Suprapubic skin (tissue), 4 donors: Measurements from ENCODE around the gene RPP25L. TPM values are rescaled to one million over a fixed set of nuclear protein-coding genes. Genes with fewer than 3 reads are reported as not detected.

ENCODE experiments used
- DNase-seq, 2 donors: peaks; one replicate each; pipeline ENCODE4 v3.0.0-alpha.2; 2019; ENCODE audit warnings: low spot score in 2 of 2
- H3K27ac ChIP-seq: fragments of 200-600 bp; sonication (generic); one replicate; pipeline ENCODE4 v1.5.1; 2019
- H3K27me3 ChIP-seq: fragments of 200-600 bp; sonication (generic); one replicate; pipeline ENCODE4 v1.5.1; 2019
- H3K36me3 ChIP-seq: fragments of 200-600 bp; sonication (generic); one replicate; pipeline ENCODE4 v1.5.1; 2019
- H3K4me1 ChIP-seq: fragments of 200-600 bp; sonication (generic); one replicate; pipeline ENCODE4 v1.5.1; 2019
- H3K4me3 ChIP-seq: fragments of 200-600 bp; sonication (generic); one replicate; pipeline ENCODE4 v1.5.1; 2019; ENCODE audit warnings: mild to moderate bottlenecking
- H3K9me3 ChIP-seq: fragments of 200-600 bp; sonication (generic); one replicate; pipeline ENCODE4 v1.5.1; 2019
- EP300 ChIP-seq: sonication (generic); formaldehyde crosslinking; IDR thresholded peaks from one replicate; pipeline ENCODE4 v1.6.1; 2017; ENCODE audit warnings: antibody characterized with exemption
- POLR2A ChIP-seq, 2 donors: fragments of 450-650 bp; IDR thresholded peaks; one replicate each; pipeline ENCODE4 v1.6.1; 2017; ENCODE audit warnings: antibody characterized with exemption in 2 of 2, mild to moderate bottlenecking in 2 of 2, moderate library complexity in 2 of 2
- POLR2AphosphoS5 ChIP-seq, 3 donors: sonication (generic); formaldehyde crosslinking; IDR thresholded peaks; one replicate each; pipeline ENCODE4 v1.6.1; 2017; ENCODE audit warnings: antibody characterized with exemption in 3 of 3
- WGBS: methylation state at CpG from one replicate; pipeline ENCODE4 v1.1.5; 2018; 5-methylcytosine and 5-hydroxymethylcytosine counted together
- total RNA-seq, 4 donors: library from RNA; depleted of rRNA; stranded (reverse); fragments of >200 nt; gene quantifications; one replicate each; pipeline ENCODE4 v1.1.0, GENCODE V29; 2016
- TF ChIP-seq, protein P1 (sequence below), 2 donors: fragments of 200-600 bp in 1 of 2; fragments of 450-650 bp in 1 of 2; sonication (generic) in 1 of 2; IDR thresholded peaks; one replicate each; pipeline ENCODE4 v1.5.1; 2016 to 2019; ENCODE audit warnings: antibody characterized with exemption in 2 of 2, mild to moderate bottlenecking in 1 of 2, moderate library complexity in 1 of 2

Gene RPP25L
- total RNA-seq, 4 donors from 2014 or later: 20.3 to 50.4 (median 25.1) TPM

DNA sequence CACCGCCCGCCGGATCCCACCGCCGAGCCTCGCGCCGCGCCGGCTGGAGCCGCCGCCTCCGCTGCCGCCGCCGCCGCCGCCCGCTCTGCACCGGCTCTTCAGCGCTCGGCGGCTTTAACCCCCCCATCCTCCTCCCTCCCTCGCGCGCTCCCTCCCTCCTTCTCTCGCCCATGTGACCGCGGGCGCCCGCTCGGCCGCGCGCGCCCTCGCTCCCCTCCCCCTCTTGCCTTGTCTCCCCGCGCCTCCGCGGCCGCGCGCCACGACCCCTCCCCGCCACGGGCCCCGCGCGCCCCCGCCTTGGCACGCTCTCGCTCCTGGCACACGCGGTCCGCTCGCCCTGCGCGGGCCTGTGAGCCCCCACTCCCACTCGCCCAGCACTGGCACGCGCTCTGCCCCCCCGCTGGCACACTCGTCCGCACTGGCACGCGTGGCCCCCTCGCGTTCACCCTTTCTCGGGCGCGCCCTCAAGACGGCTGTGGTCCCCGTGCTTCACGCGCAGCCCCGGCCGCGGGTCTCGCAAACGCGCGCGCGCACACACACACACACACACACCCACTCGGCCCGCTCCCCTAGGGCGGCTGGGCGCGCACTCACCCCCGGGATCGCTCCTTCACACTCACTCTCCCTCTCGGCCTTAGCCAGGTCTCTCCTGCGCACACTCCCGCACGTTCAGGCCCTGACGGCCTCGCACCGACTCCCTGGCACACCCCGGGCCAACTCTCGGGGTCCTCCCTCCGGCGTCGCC lies 22.1 kb downstream of the RPP25L start, which contains the start of gene CNTFR:
Gene CNTFR (minus strand): TSS at position 89 of the 745 bp plus-strand sequence. CDS start 20,743 bp downstream, outside the sequence.
- Histone ChIP-seq H3K9me3 (no peaks in the 10 kb centered on the region), H3K36me3 (no peaks in the 10 kb centered on the region), H3K4me1 (peaks cover 62% of the 10 kb centered on the region), H3K27ac (peak within 1 kb of the TSS; percentile 25), H3K4me3 (peak within 1 kb of the TSS; percentile 66), H3K27me3 (peaks cover 40% of the 10 kb centered on the region)
- WGBS: under 1% methylated on average over 43 of the region's 104 CpGs
- TF ChIP-seq POLR2A (IDR thresholded peaks at IDR 0.05): no peak
- no peak for TF ChIP-seq EP300
- DNase-seq: no peak

DNA sequence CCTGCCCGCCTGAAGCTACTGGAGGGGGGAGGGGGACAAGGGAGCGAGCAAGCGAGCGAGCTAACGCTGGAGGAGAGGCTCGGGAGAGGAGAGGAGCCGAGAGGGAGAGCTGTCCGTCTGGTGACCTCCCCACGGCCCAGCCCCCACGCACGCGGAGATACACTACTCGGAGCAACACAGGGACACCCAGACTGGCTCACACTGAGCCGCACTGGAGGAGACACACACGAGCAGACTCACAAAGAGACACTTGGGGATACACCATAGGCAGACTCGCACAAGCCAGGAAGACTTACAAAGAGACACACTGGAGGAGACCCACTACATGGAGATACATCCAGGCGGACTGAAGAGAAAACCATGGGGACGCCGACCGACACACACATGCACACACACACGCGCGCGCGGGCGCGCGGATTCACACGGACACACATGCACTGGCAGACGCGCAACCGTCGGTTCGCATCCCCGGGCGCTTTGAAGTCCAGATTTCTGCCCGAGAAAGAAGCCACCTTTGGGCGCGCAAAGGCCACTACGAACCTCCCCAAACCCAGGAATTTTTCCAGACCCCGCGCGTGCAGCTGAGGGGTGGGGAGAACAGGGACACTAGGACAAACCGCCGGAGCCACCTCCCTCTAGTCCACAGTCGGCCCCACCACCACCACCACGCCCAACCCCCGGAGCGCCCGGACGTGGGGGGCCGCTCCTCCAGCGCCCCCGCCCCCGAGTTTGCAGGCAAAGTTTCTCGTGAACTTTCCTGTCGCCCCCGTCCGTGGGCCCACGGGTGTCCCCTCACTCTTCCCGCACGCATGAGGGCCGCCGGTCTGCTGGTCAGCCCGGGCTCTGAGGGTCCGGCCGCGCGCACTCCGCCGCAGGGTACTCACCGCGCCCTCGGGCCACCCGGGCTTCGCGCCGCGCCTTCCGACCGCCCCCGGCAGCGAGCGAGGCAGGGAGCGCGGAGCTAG lies 22.9 kb downstream of the RPP25L start:
- Histone ChIP-seq H3K27me3 (peaks cover 40% of the 10 kb centered on the region), H3K4me3 (peak overlapping the region; percentile 66), H3K27ac (no peak overlapping the region), H3K9me3 (no peaks in the 10 kb centered on the region), H3K36me3 (no peaks in the 10 kb centered on the region), H3K4me1 (peaks cover 55% of the 10 kb centered on the region)
- TF ChIP-seq, protein P1, sequence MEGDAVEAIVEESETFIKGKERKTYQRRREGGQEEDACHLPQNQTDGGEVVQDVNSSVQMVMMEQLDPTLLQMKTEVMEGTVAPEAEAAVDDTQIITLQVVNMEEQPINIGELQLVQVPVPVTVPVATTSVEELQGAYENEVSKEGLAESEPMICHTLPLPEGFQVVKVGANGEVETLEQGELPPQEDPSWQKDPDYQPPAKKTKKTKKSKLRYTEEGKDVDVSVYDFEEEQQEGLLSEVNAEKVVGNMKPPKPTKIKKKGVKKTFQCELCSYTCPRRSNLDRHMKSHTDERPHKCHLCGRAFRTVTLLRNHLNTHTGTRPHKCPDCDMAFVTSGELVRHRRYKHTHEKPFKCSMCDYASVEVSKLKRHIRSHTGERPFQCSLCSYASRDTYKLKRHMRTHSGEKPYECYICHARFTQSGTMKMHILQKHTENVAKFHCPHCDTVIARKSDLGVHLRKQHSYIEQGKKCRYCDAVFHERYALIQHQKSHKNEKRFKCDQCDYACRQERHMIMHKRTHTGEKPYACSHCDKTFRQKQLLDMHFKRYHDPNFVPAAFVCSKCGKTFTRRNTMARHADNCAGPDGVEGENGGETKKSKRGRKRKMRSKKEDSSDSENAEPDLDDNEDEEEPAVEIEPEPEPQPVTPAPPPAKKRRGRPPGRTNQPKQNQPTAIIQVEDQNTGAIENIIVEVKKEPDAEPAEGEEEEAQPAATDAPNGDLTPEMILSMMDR (IDR thresholded peaks at IDR 0.05): no peak
- TF ChIP-seq EP300 (no peak), POLR2AphosphoS5 (IDR thresholded peaks at IDR 0.05) (no peak), POLR2A (IDR thresholded peaks at IDR 0.05) (no peak)
- no peak for DNase-seq
- 2% methylated on average over 42 of the region's 86 CpGs for WGBS

DNA sequence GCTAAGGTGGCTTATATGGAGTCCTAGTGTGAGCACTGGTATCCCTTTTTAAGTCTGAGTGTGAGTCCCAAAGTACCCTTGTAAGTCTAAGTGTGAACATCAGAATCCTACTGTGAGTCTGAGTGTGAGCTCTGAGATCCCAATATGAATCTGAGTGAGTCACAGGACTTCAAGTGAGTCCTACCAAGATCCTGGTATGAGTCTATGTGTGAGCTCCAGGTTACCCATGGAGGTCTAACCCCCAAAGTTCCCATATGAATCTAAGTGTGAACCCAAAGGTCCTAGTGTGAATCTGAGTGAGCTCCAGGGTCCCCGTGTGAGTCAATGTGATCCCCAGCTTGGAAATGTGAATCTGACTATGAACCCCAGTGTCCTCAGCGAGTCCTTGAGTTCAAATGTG lies 24.6 kb downstream of the RPP25L start:
- no peak overlapping the region for H3K4me3 ChIP-seq
- DNase-seq: no peak
- WGBS: 62% methylated on average over 2 of the region's 2 CpGs
- no peak overlapping the region for H3K27ac ChIP-seq
- H3K4me1 ChIP-seq: peaks cover 39% of the 10 kb centered on the region
- TF ChIP-seq, protein P1 (IDR thresholded peaks at IDR 0.05): no peak
- no peak for TF ChIP-seq POLR2A (IDR thresholded peaks at IDR 0.05)
- no peak for TF ChIP-seq EP300
- no peak for TF ChIP-seq POLR2AphosphoS5 (IDR thresholded peaks at IDR 0.05)
- peaks cover 39% of the 10 kb centered on the region for H3K27me3 ChIP-seq
- no peaks in the 10 kb centered on the region for H3K9me3 ChIP-seq
- H3K36me3 ChIP-seq: no peaks in the 10 kb centered on the region

DNA sequence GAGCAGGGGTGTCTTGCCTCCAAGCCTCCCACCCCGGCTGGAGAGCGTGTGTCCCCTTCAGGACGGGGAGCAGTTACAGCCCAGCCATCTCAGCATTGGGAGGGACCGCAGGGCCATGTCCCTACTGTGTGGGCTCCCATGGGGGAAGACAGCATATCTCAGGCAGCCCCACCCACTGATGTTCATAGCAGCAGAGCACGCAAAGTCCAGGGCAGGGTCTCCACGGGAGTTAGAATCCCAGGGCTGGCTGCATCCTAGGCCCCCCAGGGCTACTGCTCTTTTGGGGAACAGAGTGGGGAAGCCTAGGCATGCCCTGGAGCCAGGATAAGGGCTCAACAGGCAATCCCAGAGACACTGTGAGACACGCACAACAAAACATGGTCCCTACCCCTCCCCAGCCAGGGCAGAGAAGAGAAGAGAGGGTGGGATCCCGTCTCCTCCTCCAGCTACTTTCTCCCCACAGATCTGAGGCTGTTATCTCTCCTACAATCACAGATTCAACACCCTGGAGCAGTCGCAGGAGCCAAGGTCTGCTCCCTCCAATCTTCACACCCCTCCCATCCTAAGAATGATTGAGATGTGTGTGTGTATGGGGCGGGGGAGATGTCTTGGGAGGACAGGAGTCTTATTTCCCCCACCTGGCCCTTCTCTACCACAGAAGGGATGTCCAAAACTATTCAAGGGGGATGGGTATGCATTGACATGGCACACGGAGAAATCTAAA lies 25.8 kb downstream of the RPP25L start:
- no peak overlapping the region for H3K4me3 ChIP-seq
- no peaks in the 10 kb centered on the region for H3K9me3 ChIP-seq
- WGBS: 47% methylated on average over 4 of the region's 11 CpGs
- H3K27me3 ChIP-seq: peaks cover 40% of the 10 kb centered on the region
- no peak for DNase-seq
- H3K27ac ChIP-seq: no peak overlapping the region
- TF ChIP-seq EP300: no peak
- peaks cover 28% of the 10 kb centered on the region for H3K4me1 ChIP-seq
- H3K36me3 ChIP-seq: no peaks in the 10 kb centered on the region

DNA sequence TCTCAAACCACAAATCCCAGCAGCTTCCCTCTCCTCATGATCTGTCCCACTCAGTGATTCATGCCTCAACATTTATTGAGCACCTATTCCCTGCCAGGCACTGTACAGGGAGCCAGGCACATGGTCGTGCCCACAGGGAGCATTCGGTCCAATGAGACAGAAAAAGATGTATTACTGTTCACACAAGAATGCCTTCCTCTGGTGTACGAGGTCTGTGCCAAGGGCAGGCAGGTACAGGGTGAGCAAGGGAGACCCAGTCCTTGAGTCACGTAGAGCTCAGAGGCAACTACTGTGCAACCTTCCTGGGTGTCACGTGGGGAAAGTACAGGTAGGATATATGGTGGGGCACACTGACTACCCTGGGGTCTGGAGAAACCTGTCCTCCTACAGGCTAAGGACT lies 26.9 kb downstream of the RPP25L start:
- Histone ChIP-seq H3K36me3 (no peaks in the 10 kb centered on the region), H3K4me1 (peaks cover 16% of the 10 kb centered on the region), H3K27me3 (peaks cover 43% of the 10 kb centered on the region), H3K4me3 (no peak overlapping the region), H3K9me3 (no peaks in the 10 kb centered on the region), H3K27ac (no peak overlapping the region)
- no peak for TF ChIP-seq EP300
- no peak for TF ChIP-seq POLR2A (IDR thresholded peaks at IDR 0.05)
- TF ChIP-seq POLR2AphosphoS5 (IDR thresholded peaks at IDR 0.05): no peak
- TF ChIP-seq, protein P1 (IDR thresholded peaks at IDR 0.05): no peak
- DNase-seq: no peak
- 72% methylated on average over 5 of the region's 5 CpGs for WGBS
